ENCODE results near the gene FRYL. TPM values are rescaled to one million over a fixed set of nuclear protein-coding genes. Genes with fewer than 3 reads are reported as not detected.
A peak's percentile ranks its signal among the peaks of the same experiment; 100 is the strongest.

Gene FRYL
- total RNA-seq, 1 experiment from 2014 or later = 47.7 TPM

- H3K36me3 ChIP-seq (ENCODE audit: control insufficient read depth in 1 of 2, insufficient read depth in 2 of 2, low read length in 2 of 2) = peaks cover 0 to 5% of the 10 kb centered on the region in 2 experiments; a peak in 2 of 4 replicates
- intact Hi-C loops (cut with micrococcal nuclease) = loop anchor here (1.0 to 10.0 kb wide), 5 partner anchors 104 to 385 kb away; partner anchors contain the start of genes FRYL and OCIAD2
Measured at GRCh38 chr4:48578132-48578968, 201.7 kb downstream of the FRYL start.

More at GRCh38 chr4:48578132-48578968, 201.7 kb downstream of the FRYL start:
- Histone ChIP-seq H3K4me1 (ENCODE audit: control insufficient read depth in 1 of 2, insufficient read depth in 2 of 2, low read length in 2 of 2) (no peaks in the 10 kb centered on the region), H3K27ac (ENCODE audit: low read depth, low read length) (no peak overlapping the region), H3K4me3 (replicated peaks in 1 of 2; ENCODE audit: low read depth in 1 of 2, low read length in 2 of 2) (no peak overlapping the region), H3K4me2 (ENCODE audit: low read length) (no peak overlapping the region), H3K9me2 (ENCODE audit: insufficient read depth) (no peaks in the 10 kb centered on the region), H2AFZ (ENCODE audit: low read depth, low read length, poor library complexity, severe bottlenecking) (no peak overlapping the region), H3K9me3 (ENCODE audit: control insufficient read depth in 1 of 2, insufficient read depth in 1 of 2, low read depth in 1 of 2, low read length in 2 of 2) (no peaks in the 10 kb centered on the region), H3K9ac (ENCODE audit: low read length) (no peak overlapping the region), H3K79me2 (ENCODE audit: insufficient read depth, low read length) (no peaks in the 10 kb centered on the region), H3K27me3 (ENCODE audit: insufficient read depth, low read length) (no peaks in the 10 kb centered on the region), H4K20me1 (ENCODE audit: insufficient read depth) (no peaks in the 10 kb centered on the region)
- ChIA-PET CTCF (interaction anchor here (0.6 to 2.5 kb wide), 19 partner anchors 10 to 384 kb away, joined by 3 to 14 read pairs (median 4); partner anchors contain the start of gene FRYL), RAD21 (ENCODE audit: low non-redundant PET in 1 of 2, low total read pairs in 2 of 2, uncharacterized antibody in 2 of 2, unreplicated experiment in 2 of 2) (interaction anchor here in 1 of 2 experiments (0.7 to 1.5 kb wide), 2 partner anchors 72 to 328 kb away, joined by 3 to 5 read pairs; partner anchors contain the start of gene OCIAD2), POLR2A (no interaction called here)
- TF ChIP-seq CTCF (IDR thresholded peaks at IDR 0.05 in 2 of 3, conservative IDR thresholded peaks at IDR 0.05 in 1 of 3; ENCODE audit: borderline replicate concordance in 1 of 3, insufficient read depth in 1 of 3, low read depth in 2 of 3, low read length in 2 of 3) (peak; percentile 78), SIN3A (IDR thresholded peaks at IDR 0.05; ENCODE audit: low read depth) (no peak), RAD21 (IDR thresholded peaks at IDR 0.05; ENCODE audit: low read depth) (peak; percentile 85), CBX3 (IDR thresholded peaks at IDR 0.05; ENCODE audit: low read depth) (0 out of 2 replicates have a peak, but pooled peaks have one; percentile 18)
- no TSS peak for BruUV-seq (replicated peaks)
- ATAC-seq = peak; percentile 91
- peak; percentile 36 for DNase-seq (ENCODE audit: low read depth, low spot score)

All from HCT116 (cell line).